ENCODE results near the gene PAX1. TPM values are rescaled to one million over a fixed set of nuclear protein-coding genes. Genes with fewer than 3 reads are reported as not detected.
A peak's percentile ranks its signal among the peaks of the same experiment; 100 is the strongest.

PAX1 gene
- total and polyA plus RNA-seq, 2 experiments from 2014 or later: 0.14 TPM; not detected in 1

DNA sequence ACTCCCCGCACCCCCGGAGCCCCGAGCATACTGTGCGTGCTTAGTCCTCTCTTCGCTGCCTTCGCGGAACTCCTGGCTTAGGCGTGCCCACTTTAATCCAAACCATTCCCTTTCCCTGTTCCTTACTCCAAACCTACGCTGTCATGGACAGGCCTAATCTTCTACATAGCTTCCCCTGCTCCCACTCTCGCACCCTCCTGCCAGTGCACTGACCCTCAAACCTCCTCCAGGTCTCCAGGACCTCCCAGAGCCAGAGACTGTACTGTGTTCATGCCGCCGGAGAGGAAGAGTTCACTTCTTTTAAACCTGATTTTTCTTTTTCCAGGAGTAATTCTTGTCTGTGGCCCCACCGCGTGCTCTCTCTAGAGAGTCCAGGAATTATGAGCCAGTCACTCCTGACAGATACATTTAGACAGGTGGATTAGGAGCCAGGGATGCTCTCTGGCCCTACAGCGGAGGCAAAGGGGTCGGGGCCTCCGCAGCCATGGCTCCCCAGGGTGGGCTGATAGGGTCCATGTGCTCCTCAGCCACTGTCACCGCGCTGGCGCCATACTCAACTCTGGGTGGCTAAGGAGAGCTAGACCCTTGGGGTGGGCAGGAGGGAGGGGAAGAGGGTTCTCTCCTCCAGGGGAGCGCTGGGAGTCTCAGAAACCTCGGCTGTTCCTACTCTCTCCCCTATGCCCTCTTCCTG, 1.6 kb upstream of the PAX1 start:
- H3K27ac ChIP-seq (ENCODE audit: low read depth): no peak overlapping the region
- peak overlapping the region; percentile 60; the same call in 2 of the 3 replicates for H3K4me3 Mint-ChIP-seq
- H4K20me1 ChIP-seq (replicated peaks; ENCODE audit: insufficient read depth): peaks cover 27% of the 10 kb centered on the region
- no peaks in the 10 kb centered on the region for H3K9me2 ChIP-seq (ENCODE audit: insufficient read depth)
- peaks cover 10% of the 10 kb centered on the region; the same call in 1 of the 2 replicates for H3F3A ChIP-seq (replicated peaks; ENCODE audit: low read depth)
- peaks cover 100% of the 10 kb centered on the region for H3K27me3 ChIP-seq (ENCODE audit: insufficient read depth)
- peaks cover 58% of the 10 kb centered on the region for H3K4me1 Mint-ChIP-seq
- peak; percentile 32 for DNase-seq (ENCODE audit: low spot score)
- H3K4me3 ChIP-seq: peak overlapping the region; percentile 39
- H3K27me3 Mint-ChIP-seq (ENCODE audit: insufficient read depth, low read depth, poor library complexity): peaks cover 98% of the 10 kb centered on the region
- TF ChIP-seq JUNB (IDR thresholded peaks at IDR 0.05; ENCODE audit: unreplicated experiment): no peak
- peak; percentile 87 for TF ChIP-seq EZH2 (IDR thresholded peaks at IDR 0.05; ENCODE audit: low read depth, unreplicated experiment)
- TF ChIP-seq, protein P1, sequence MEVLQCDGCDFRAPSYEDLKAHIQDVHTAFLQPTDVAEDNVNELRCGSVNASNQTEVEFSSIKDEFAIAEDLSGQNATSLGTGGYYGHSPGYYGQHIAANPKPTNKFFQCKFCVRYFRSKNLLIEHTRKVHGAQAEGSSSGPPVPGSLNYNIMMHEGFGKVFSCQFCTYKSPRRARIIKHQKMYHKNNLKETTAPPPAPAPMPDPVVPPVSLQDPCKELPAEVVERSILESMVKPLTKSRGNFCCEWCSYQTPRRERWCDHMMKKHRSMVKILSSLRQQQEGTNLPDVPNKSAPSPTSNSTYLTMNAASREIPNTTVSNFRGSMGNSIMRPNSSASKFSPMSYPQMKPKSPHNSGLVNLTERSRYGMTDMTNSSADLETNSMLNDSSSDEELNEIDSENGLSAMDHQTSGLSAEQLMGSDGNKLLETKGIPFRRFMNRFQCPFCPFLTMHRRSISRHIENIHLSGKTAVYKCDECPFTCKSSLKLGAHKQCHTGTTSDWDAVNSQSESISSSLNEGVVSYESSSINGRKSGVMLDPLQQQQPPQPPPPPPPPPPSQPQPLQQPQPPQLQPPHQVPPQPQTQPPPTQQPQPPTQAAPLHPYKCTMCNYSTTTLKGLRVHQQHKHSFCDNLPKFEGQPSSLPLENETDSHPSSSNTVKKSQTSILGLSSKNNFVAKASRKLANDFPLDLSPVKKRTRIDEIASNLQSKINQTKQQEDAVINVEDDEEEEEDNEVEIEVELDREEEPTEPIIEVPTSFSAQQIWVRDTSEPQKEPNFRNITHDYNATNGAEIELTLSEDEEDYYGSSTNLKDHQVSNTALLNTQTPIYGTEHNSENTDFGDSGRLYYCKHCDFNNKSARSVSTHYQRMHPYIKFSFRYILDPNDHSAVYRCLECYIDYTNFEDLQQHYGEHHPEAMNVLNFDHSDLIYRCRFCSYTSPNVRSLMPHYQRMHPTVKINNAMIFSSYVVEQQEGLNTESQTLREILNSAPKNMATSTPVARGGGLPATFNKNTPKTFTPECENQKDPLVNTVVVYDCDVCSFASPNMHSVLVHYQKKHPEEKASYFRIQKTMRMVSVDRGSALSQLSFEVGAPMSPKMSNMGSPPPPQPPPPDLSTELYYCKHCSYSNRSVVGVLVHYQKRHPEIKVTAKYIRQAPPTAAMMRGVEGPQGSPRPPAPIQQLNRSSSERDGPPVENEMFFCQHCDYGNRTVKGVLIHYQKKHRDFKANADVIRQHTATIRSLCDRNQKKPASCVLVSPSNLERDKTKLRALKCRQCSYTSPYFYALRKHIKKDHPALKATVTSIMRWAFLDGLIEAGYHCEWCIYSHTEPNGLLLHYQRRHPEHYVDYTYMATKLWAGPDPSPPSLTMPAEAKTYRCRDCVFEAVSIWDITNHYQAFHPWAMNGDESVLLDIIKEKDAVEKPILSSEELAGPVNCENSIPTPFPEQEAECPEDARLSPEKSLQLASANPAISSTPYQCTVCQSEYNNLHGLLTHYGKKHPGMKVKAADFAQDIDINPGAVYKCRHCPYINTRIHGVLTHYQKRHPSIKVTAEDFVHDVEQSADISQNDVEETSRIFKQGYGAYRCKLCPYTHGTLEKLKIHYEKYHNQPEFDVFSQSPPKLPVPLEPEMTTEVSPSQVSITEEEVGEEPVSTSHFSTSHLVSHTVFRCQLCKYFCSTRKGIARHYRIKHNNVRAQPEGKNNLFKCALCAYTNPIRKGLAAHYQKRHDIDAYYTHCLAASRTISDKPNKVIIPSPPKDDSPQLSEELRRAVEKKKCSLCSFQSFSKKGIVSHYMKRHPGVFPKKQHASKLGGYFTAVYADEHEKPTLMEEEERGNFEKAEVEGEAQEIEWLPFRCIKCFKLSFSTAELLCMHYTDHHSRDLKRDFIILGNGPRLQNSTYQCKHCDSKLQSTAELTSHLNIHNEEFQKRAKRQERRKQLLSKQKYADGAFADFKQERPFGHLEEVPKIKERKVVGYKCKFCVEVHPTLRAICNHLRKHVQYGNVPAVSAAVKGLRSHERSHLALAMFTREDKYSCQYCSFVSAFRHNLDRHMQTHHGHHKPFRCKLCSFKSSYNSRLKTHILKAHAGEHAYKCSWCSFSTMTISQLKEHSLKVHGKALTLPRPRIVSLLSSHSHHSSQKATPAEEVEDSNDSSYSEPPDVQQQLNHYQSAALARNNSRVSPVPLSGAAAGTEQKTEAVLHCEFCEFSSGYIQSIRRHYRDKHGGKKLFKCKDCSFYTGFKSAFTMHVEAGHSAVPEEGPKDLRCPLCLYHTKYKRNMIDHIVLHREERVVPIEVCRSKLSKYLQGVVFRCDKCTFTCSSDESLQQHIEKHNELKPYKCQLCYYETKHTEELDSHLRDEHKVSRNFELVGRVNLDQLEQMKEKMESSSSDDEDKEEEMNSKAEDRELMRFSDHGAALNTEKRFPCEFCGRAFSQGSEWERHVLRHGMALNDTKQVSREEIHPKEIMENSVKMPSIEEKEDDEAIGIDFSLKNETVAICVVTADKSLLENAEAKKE (CRISPR knock-in tag; IDR thresholded peaks at IDR 0.05): no peak
- no peaks in the 10 kb centered on the region; the same call in 1 of the 3 replicates for H3K9me3 Mint-ChIP-seq
- H3K36me3 ChIP-seq (ENCODE audit: insufficient read depth): no peaks in the 10 kb centered on the region
- H3K36me3 Mint-ChIP-seq (ENCODE audit: low read depth): peaks cover 5% of the 10 kb centered on the region; the same call in 1 of the 3 replicates
- peaks cover 31% of the 10 kb centered on the region for H3K4me1 ChIP-seq (ENCODE audit: insufficient read depth)
- no peak overlapping the region for H2AFZ ChIP-seq
- ATAC-seq: no peak
- no peaks in the 10 kb centered on the region for H3K79me2 ChIP-seq (replicated peaks; ENCODE audit: insufficient read depth)
- H3K4me2 ChIP-seq: peak overlapping the region; percentile 64
- no peak overlapping the region for H3K27ac Mint-ChIP-seq

All from GM23338 (cell line).